ENCODE results near the gene FAU. TPM values are rescaled to one million over a fixed set of nuclear protein-coding genes. Genes with fewer than 3 reads are reported as not detected.
"Not testable (repeated sequence)": the region's sequence is repeated elsewhere in the genome, so short reads cannot be mapped to it uniquely, and the experiment has no call there.

FAU gene
- total RNA-seq, 2 donors from 2014 or later: 365 to 553 TPM

DNA sequence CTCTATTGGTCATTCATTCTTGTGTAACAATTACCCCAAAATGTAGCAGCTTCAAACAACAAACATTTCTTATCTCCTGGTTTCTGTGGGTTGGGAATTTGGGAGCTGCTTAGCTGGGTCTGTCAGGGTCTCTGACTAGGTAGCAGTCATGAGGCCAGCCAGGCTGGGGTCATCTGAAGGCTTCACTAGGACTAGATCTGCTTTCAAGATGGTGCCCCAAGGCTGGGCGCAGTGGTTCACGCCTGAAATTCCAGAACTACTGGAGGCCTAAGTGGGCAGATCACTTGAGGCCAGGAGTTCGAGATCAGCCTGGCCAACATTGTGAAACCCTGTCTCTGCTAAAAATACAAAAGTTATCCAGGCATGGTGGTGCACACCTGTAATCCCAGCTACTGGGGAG is 35.0 kb upstream of the FAU start:
- Histone ChIP-seq H3K4me1 (ENCODE audit: control insufficient read depth in 1 of 2, low read depth in 2 of 2) (no peaks in the 10 kb centered on the region), H3K27ac (no peak overlapping the region), H3K27me3 (replicated peaks; ENCODE audit: insufficient read depth) (no peaks in the 10 kb centered on the region), H3K36me3 (no peaks in the 10 kb centered on the region), H3K4me3 (no peak overlapping the region), H3K9me3 (no peaks in the 10 kb centered on the region)
- no peak for DNase-seq (ENCODE audit: low spot score)
- TF ChIP-seq, protein P1, sequence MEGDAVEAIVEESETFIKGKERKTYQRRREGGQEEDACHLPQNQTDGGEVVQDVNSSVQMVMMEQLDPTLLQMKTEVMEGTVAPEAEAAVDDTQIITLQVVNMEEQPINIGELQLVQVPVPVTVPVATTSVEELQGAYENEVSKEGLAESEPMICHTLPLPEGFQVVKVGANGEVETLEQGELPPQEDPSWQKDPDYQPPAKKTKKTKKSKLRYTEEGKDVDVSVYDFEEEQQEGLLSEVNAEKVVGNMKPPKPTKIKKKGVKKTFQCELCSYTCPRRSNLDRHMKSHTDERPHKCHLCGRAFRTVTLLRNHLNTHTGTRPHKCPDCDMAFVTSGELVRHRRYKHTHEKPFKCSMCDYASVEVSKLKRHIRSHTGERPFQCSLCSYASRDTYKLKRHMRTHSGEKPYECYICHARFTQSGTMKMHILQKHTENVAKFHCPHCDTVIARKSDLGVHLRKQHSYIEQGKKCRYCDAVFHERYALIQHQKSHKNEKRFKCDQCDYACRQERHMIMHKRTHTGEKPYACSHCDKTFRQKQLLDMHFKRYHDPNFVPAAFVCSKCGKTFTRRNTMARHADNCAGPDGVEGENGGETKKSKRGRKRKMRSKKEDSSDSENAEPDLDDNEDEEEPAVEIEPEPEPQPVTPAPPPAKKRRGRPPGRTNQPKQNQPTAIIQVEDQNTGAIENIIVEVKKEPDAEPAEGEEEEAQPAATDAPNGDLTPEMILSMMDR (IDR thresholded peaks at IDR 0.05): no peak
- ATAC-seq (ENCODE audit: insufficient number of reproducible peaks, low FRiP score, low read depth): no peak

DNA sequence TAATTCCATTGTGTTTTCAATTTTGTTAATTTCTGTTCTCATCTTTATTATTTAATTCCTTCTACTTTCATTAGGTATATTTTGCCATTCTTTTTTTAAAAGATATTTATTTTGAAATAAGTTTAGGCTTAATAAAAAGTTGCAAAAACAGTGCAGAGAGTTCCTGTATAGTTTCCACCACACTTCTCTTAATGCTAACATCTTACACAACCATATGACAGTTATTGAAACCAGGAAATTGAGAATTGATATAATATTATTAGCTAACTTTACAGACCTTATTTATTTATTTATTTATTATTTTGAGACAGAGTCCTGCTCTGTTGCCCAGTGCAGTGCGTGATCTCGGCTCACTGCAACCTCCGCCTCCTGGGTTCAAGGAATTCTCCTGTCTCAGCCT is 34.3 kb upstream of the FAU start:
- no peak for ATAC-seq (ENCODE audit: insufficient number of reproducible peaks, low FRiP score, low read depth)
- H3K36me3 ChIP-seq: no peaks in the 10 kb centered on the region
- H3K4me1 ChIP-seq (ENCODE audit: control insufficient read depth in 1 of 2, low read depth in 2 of 2): peaks cover 0 to under 1% of the 10 kb centered on the region in 2 donors
- no peak for DNase-seq (ENCODE audit: low spot score)
- H3K9me3 ChIP-seq: no peaks in the 10 kb centered on the region
- no peaks in the 10 kb centered on the region for H3K27me3 ChIP-seq (replicated peaks; ENCODE audit: insufficient read depth)
- no peak overlapping the region for H3K27ac ChIP-seq
- TF ChIP-seq, protein P1 (IDR thresholded peaks at IDR 0.05): no peak
- H3K4me3 ChIP-seq: no peak overlapping the region

DNA sequence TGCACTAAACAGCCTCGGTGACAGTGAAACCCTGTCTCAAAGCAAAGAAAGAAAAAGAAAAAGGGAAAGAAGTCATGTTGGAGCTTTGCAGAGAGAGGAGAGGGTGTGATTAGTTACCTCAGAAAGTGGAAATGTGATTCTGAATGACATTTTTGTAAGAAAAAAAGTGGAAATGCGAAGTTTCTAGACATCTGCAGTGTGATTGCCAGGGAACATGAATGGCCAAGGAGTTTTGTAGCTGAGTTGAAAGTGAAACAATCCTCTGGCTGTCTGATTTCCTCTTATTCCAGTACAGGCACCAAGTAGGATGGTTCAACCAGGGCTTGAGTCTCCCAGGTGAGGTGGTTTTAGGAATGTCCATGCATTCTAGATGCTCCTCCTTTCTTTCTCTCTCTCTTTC is 30.2 kb upstream of the FAU start:
- TF ChIP-seq, protein P1 (IDR thresholded peaks at IDR 0.05): no peak
- Histone ChIP-seq H3K36me3 (no peaks in the 10 kb centered on the region), H3K4me3 (no peak overlapping the region), H3K27ac (peak overlapping the region in 1 of 2 donors; percentile 29), H3K4me1 (ENCODE audit: control insufficient read depth in 1 of 2, low read depth in 2 of 2) (peaks cover 6 to 11% of the 10 kb centered on the region in 2 donors), H3K27me3 (replicated peaks; ENCODE audit: insufficient read depth) (no peaks in the 10 kb centered on the region), H3K9me3 (no peaks in the 10 kb centered on the region)
- DNase-seq (ENCODE audit: low spot score): no peak
- ATAC-seq (ENCODE audit: insufficient number of reproducible peaks, low FRiP score, low read depth): no peak

DNA sequence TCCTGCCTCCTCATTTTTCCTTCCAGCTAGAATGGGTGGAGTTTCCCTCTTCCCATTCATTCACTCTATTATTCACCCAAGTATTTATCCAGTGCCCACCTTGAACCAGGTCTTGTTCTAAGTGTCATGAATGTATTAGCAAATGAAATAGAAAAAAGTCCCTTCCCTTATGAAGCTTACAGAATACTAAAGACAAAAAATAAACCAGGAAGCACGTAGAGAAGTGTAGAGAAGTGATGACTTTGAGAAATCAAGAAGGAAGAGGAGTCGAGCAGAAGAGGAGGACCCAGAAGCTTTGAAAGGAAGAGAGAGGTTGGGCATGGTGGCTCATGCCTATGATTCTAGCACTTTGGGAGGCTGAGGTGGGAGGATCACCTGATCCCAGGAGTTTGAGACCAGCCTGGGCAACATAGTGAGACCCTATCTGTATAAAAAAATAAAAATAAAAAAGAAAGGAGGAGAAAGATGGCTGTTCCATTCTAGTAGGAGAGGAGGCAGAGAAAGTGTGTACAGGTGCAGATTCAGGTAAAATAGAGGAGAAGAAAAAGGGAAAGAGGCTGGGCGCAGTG is 29.5 kb upstream of the FAU start:
- H3K27ac ChIP-seq: peak overlapping the region in 1 of 2 donors; percentile 81
- ATAC-seq (ENCODE audit: insufficient number of reproducible peaks, low FRiP score, low read depth): no peak
- H3K36me3 ChIP-seq: no peaks in the 10 kb centered on the region
- no peak for DNase-seq (ENCODE audit: low spot score)
- no peak overlapping the region for H3K4me3 ChIP-seq
- TF ChIP-seq, protein P1 (IDR thresholded peaks at IDR 0.05): no peak
- peaks cover 6 to 11% of the 10 kb centered on the region in 2 donors for H3K4me1 ChIP-seq (ENCODE audit: control insufficient read depth in 1 of 2, low read depth in 2 of 2)
- no peaks in the 10 kb centered on the region for H3K9me3 ChIP-seq
- no peaks in the 10 kb centered on the region for H3K27me3 ChIP-seq (replicated peaks; ENCODE audit: insufficient read depth)

DNA sequence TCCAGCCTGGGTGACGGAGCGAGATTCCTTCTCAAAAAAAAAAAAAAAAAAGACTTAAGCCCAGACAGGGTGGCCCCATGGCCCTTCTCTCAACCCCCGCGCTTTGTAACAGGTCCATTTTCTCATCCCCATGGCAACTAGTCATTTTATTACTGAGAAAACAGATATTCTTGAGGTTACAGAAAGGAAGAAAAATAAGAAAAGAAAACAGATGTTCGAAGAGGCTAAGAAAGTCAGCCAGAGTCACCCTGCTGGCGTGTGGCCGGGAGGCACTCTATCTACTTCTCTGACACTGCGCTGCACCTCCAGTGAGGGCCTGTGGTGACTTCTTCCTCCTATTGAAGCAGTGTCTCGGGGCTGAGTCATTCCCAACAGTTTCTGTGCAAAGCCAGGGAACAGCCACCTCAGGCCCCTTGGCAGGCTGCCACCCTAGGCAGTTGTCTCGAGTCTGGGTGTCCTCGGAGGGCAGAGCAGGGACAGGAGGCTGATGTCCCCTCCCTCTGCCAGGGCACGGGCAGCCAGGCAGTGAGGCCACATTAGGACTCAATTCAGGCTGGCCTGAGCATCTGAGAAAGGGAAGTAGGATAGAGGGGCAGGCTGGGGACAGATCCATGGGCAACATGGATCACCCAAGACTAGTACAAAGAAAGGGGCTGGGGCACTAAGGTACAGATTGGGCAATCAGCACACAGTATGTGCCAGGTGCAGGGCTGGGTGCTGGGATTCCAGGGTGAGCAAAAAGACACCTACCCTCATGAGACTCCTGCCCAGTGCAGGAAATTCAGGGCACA is 28.8 kb upstream of the FAU start:
- peak overlapping the region; percentile 67 to 81 for H3K27ac ChIP-seq

DNA sequence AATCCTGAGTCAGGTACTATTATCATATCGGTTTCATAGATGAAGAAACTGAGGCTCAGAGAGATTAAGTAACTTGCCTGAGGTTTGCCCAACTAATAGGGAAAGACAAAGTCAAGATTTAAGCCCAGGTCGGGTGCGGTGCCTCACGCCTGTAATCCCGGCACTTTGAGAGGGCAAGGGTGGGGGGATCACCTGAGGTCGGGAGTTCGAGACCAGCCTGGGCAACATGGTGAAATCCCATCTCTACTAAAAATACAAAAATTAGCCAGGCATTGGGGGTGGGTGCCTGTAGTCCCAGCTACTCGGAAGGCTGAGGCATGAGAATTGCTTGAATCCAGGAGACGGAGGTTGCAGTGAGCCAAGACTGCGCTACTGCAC is 28.2 kb upstream of the FAU start:
- not testable (repeated sequence) for DNase-seq (ENCODE audit: low spot score); ATAC-seq (ENCODE audit: insufficient number of reproducible peaks, low FRiP score, low read depth); H3K36me3 ChIP-seq; H3K9me3 ChIP-seq; H3K27me3 ChIP-seq (replicated peaks; ENCODE audit: insufficient read depth)
- Histone ChIP-seq H3K4me3 (peak overlapping the region; percentile 43), H3K4me1 (ENCODE audit: control insufficient read depth in 1 of 2, low read depth in 2 of 2) (peaks cover 6 to 11% of the 10 kb centered on the region in 2 donors), H3K27ac (peak overlapping the region; percentile 67 to 81)

More for the DNA sequence above, 28.8 kb upstream of the FAU start:
- no peaks in the 10 kb centered on the region for H3K9me3 ChIP-seq
- TF ChIP-seq, protein P1 (IDR thresholded peaks at IDR 0.05): no peak
- peak overlapping the region; percentile 43 for H3K4me3 ChIP-seq
- DNase-seq (ENCODE audit: low spot score) (peak; percentile 85), ATAC-seq (ENCODE audit: insufficient number of reproducible peaks, low FRiP score, low read depth) (peak; percentile 81)
- no peaks in the 10 kb centered on the region for H3K27me3 ChIP-seq (replicated peaks; ENCODE audit: insufficient read depth)
- peaks cover 6 to 11% of the 10 kb centered on the region in 2 donors for H3K4me1 ChIP-seq (ENCODE audit: control insufficient read depth in 1 of 2, low read depth in 2 of 2)
- no peaks in the 10 kb centered on the region for H3K36me3 ChIP-seq
